ENCODE data around the gene CSRNP2. TPM values are rescaled to one million over a fixed set of nuclear protein-coding genes. Genes with fewer than 3 reads are reported as not detected.
A peak's percentile ranks its signal among the peaks of the same experiment; 100 is the strongest.

The CSRNP2 gene
- total and polyA plus RNA-seq, 2 of the 13 experiments (the other 11 are each of a cell fraction or from before 2014, with no cell fraction given): 4.8 to 7.3 TPM

DNA sequence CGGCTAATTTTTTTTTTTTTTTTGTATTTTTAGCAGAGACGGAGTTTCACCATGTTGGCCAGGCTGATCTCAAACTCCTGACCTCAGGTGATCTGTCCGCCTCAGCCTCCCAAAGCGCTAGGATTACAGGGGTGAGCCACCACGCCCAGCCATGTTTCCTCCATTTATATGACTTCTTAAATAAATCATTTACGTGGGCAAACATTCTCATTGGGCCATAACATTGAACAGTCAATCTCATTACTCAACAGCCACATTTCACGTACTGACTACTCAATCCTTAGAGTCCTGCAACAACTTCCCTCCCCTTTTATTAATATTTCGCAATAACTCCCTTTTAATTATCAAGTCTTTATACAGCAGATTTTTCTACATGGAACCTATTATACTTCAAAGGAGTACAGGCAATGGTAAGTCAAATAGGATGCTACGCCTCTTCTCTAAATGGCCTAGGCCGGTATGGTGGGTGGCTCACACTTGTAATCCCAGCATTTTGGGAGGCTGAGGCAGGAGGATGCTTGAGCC lies 7.4 kb upstream of the CSRNP2 start:
- no peak overlapping the region for H3K27ac ChIP-seq (ENCODE audit: extremely low read length, insufficient read depth, low read length)
- no TSS peak for BruUV-seq (replicated peaks)
- H3K79me2 ChIP-seq (ENCODE audit: insufficient read depth, low read length): no peaks in the 10 kb centered on the region
- intact Hi-C loops (cut with micrococcal nuclease; ENCODE audit: unreplicated experiment): no loop called here
- no peak overlapping the region for H3K4me2 ChIP-seq (ENCODE audit: low read depth, low read length)
- no peak overlapping the region for H2AFZ ChIP-seq (ENCODE audit: low read length)
- DNase-seq (ENCODE audit: low spot score): no peak
- no peak overlapping the region for H3K9ac ChIP-seq (ENCODE audit: insufficient read depth, low read depth, low read length)
- FAIRE-seq: no peak
- no peak for ATAC-seq
- POLR2A ChIA-PET: no interaction called here
- 98% methylated on average over 10 of the region's 10 CpGs for WGBS (ENCODE audit: low lambda C conversion rate)
- in situ Hi-C loops (cut with HindIII; ENCODE audit: extremely low pct_ligation_motif_present, low pct_unique_long_range_greater_than_20kb): no loop called here
- no peaks in the 10 kb centered on the region for H3K4me1 ChIP-seq (ENCODE audit: insufficient read depth, low read length)
- H3K36me3 ChIP-seq (replicated peaks in 1 of 2; ENCODE audit: control insufficient read depth in 1 of 2, insufficient read depth in 2 of 2, low read length in 2 of 2): peaks cover 4 to 17% of the 10 kb centered on the region in 2 experiments; a peak in 4 of 5 replicates
- TF ChIP-seq, protein P1, sequence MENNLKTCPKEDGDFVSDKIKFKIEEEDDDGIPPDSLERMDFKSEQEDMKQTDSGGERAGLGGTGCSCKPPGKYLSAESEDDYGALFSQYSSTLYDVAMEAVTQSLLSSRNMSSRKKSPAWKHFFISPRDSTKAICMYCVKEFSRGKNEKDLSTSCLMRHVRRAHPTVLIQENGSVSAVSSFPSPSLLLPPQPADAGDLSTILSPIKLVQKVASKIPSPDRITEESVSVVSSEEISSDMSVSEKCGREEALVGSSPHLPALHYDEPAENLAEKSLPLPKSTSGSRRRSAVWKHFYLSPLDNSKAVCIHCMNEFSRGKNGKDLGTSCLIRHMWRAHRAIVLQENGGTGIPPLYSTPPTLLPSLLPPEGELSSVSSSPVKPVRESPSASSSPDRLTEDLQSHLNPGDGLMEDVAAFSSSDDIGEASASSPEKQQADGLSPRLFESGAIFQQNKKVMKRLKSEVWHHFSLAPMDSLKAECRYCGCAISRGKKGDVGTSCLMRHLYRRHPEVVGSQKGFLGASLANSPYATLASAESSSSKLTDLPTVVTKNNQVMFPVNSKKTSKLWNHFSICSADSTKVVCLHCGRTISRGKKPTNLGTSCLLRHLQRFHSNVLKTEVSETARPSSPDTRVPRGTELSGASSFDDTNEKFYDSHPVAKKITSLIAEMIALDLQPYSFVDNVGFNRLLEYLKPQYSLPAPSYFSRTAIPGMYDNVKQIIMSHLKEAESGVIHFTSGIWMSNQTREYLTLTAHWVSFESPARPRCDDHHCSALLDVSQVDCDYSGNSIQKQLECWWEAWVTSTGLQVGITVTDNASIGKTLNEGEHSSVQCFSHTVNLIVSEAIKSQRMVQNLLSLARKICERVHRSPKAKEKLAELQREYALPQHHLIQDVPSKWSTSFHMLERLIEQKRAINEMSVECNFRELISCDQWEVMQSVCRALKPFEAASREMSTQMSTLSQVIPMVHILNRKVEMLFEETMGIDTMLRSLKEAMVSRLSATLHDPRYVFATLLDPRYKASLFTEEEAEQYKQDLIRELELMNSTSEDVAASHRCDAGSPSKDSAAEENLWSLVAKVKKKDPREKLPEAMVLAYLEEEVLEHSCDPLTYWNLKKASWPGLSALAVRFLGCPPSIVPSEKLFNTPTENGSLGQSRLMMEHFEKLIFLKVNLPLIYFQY (CRISPR knock-in tag; IDR thresholded peaks at IDR 0.05; ENCODE audit: borderline replicate concordance): no peak
- TF ChIP-seq CEBPB (IDR thresholded peaks at IDR 0.05; ENCODE audit: borderline replicate concordance, low read depth, low read length): peak; percentile 84
- no peaks in the 10 kb centered on the region; a peak in 1 of 5 replicates for H3K27me3 ChIP-seq (ENCODE audit: control insufficient read depth in 1 of 2, insufficient read depth in 2 of 2, low read length in 2 of 2)
- CTCF ChIA-PET (ENCODE audit: low intra/inter-chr PET ratio, low total read pairs): no interaction called here
- H3K9me3 ChIP-seq (ENCODE audit: low read length): no peaks in the 10 kb centered on the region
- H4K20me1 ChIP-seq (ENCODE audit: insufficient read depth, low read length): no peaks in the 10 kb centered on the region
- no peak overlapping the region for H3K4me3 ChIP-seq (replicated peaks in 1 of 3; ENCODE audit: insufficient read depth in 1 of 3, low read depth in 2 of 3, low read length in 3 of 3)

DNA sequence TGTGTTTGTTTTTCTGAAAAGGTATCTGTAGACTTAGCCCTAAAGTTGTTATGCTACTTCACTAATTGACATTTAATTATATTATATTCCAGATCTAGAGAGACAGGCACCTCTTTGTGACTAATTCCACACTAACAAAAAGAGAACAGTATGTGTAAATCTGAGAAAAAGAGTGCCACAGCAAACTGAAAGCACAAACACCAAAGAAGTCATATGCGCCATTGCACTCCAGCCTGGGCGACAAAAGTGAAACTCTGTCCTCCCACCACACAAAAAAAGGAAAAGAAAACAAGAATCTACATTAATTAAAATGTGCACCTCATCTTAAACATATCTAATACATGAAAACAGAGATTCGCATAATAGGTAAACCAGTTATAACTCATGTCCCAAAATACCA lies 4.4 kb upstream of the CSRNP2 start:
- Histone ChIP-seq H3K27ac (ENCODE audit: extremely low read length, insufficient read depth, low read length) (no peak overlapping the region), H3K79me2 (ENCODE audit: insufficient read depth, low read length) (no peaks in the 10 kb centered on the region), H3K4me3 (replicated peaks in 1 of 3; ENCODE audit: insufficient read depth in 1 of 3, low read depth in 2 of 3, low read length in 3 of 3) (no peak overlapping the region), H3K9ac (ENCODE audit: insufficient read depth, low read depth, low read length) (no peak overlapping the region), H2AFZ (ENCODE audit: low read length) (no peak overlapping the region), H3K4me1 (ENCODE audit: insufficient read depth, low read length) (no peaks in the 10 kb centered on the region; the same call in 1 of the 2 replicates), H3K4me2 (ENCODE audit: low read depth, low read length) (no peak overlapping the region), H4K20me1 (ENCODE audit: insufficient read depth, low read length) (no peaks in the 10 kb centered on the region), H3K27me3 (ENCODE audit: control insufficient read depth in 1 of 2, insufficient read depth in 2 of 2, low read length in 2 of 2) (no peaks in the 10 kb centered on the region), H3K36me3 (replicated peaks in 1 of 2; ENCODE audit: control insufficient read depth in 1 of 2, insufficient read depth in 2 of 2, low read length in 2 of 2) (no peaks in the 10 kb centered on the region), H3K9me3 (ENCODE audit: low read length) (no peaks in the 10 kb centered on the region)
- no peak for ATAC-seq
- no peak for DNase-seq (ENCODE audit: low spot score)
- FAIRE-seq: no peak
- POLR2A ChIA-PET: no interaction called here
- intact Hi-C loops (cut with micrococcal nuclease; ENCODE audit: unreplicated experiment) (no loop called here), in situ Hi-C loops (cut with HindIII; ENCODE audit: extremely low pct_ligation_motif_present, low pct_unique_long_range_greater_than_20kb) (no loop called here)
- no TSS peak for BruUV-seq (replicated peaks)
- CTCF ChIA-PET (ENCODE audit: low intra/inter-chr PET ratio, low total read pairs): no interaction called here
- WGBS (ENCODE audit: low lambda C conversion rate): 97% methylated on average over 3 of the region's 3 CpGs
- TF ChIP-seq ZNF670 (CRISPR knock-in tag; IDR thresholded peaks at IDR 0.05; ENCODE audit: borderline replicate concordance): no peak

Data from HepG2 (cell line).